HFF-Myc (cell line): Measurements from ENCODE around the gene DDX6.
A peak's percentile ranks its signal among the peaks of the same experiment; 100 is the strongest.

Source experiments
- DNase-seq: peaks from one replicate; pipeline ENCODE4 v3.0.0-alpha.2; 2011; ENCODE audit warnings: low read depth; ENCODE audit errors: extremely low read depth
- H3K4me3 ChIP-seq: replicated peaks from 2 replicates; pipeline ENCODE4 v1.5.1; 2011; ENCODE audit warnings: low read depth, mild to moderate bottlenecking, control low read depth, low read length
- CTCF ChIP-seq: IDR thresholded peaks from 2 replicates; pipeline ENCODE4 v1.5.1; 2012; ENCODE audit warnings: mild to moderate bottlenecking, low read depth, low read length, control low read depth; ENCODE audit errors: missing control alignments

DDX6 gene

GRCh38 chr11:118757876-118758399, 33.0 kb downstream of the DDX6 start:
- no peak for TF ChIP-seq CTCF
- DNase-seq = no peak
- H3K4me3 ChIP-seq = no peak overlapping the region

- no peak for DNase-seq
- no peak overlapping the region for H3K4me3 ChIP-seq
- no peak for TF ChIP-seq CTCF
Observed at GRCh38 chr11:118752654-118753053, 38.3 kb downstream of the DDX6 start.

- H3K4me3 ChIP-seq = no peak overlapping the region
- TF ChIP-seq CTCF = no peak
- no peak for DNase-seq
Observed at GRCh38 chr11:118749429-118749828, 41.5 kb downstream of the DDX6 start.

GRCh38 chr11:118748056-118748455, 42.9 kb downstream of the DDX6 start:
- no peak for TF ChIP-seq CTCF
- no peak for DNase-seq
- no peak overlapping the region for H3K4me3 ChIP-seq

GRCh38 chr11:118746988-118747585, 43.9 kb downstream of the DDX6 start:
- TF ChIP-seq CTCF = no peak
- no peak for DNase-seq
- no peak overlapping the region for H3K4me3 ChIP-seq

- no peak for TF ChIP-seq CTCF
- peak; percentile 21 for DNase-seq
- no peak overlapping the region for H3K4me3 ChIP-seq
Observed at GRCh38 chr11:118744046-118744445, 46.9 kb downstream of the DDX6 start.

- H3K4me3 ChIP-seq = no peak overlapping the region
- no peak for TF ChIP-seq CTCF
- no peak for DNase-seq
Observed at GRCh38 chr11:118742304-118742703, 48.7 kb downstream of the DDX6 start.
